ENCODE results near the gene ZNF678.
"Not testable (repeated sequence)": the region's sequence is repeated elsewhere in the genome, so short reads cannot be mapped to it uniquely, and the experiment has no call there.

The ZNF678 gene

DNA sequence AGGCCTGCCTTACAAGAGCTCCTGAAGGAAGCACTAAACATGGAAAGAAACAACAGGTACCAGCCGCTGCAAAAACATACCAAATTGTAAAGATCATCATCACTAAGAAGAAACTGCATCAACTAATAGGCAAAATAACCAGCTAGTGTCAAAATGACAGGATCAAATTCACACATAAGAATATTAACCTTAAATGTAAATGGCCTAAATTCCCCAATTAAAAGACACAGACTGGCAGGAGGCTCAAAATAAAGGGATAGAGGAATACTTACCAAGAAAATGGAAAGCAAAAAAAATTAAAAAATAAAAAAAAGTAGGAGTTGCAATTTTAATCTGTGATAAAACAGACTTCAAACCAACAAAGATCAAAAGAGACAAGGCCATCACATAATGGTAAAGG, 11.5 kb upstream of the ZNF678 start:
- not testable (repeated sequence) for DNase-seq

DNA sequence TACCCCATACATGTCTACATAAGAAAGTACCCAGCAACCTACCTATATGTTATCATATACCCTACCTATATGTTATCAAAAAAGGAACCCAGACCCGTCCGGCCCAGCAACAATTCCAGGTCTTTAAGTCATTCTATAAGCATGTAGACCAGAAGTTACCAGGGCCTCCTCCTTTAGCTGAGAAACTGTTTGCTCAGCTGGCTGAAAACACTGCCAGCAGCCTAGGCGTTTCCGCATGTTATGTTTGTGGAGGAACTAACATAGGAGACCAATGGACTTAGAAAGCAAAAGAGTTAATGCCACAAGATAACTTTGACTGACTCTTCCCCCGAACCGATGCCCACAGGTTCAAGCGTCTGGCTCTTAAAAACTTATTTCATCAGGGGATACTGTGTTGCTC, 7.1 kb upstream of the ZNF678 start:
- DNase-seq = no peak

DNA sequence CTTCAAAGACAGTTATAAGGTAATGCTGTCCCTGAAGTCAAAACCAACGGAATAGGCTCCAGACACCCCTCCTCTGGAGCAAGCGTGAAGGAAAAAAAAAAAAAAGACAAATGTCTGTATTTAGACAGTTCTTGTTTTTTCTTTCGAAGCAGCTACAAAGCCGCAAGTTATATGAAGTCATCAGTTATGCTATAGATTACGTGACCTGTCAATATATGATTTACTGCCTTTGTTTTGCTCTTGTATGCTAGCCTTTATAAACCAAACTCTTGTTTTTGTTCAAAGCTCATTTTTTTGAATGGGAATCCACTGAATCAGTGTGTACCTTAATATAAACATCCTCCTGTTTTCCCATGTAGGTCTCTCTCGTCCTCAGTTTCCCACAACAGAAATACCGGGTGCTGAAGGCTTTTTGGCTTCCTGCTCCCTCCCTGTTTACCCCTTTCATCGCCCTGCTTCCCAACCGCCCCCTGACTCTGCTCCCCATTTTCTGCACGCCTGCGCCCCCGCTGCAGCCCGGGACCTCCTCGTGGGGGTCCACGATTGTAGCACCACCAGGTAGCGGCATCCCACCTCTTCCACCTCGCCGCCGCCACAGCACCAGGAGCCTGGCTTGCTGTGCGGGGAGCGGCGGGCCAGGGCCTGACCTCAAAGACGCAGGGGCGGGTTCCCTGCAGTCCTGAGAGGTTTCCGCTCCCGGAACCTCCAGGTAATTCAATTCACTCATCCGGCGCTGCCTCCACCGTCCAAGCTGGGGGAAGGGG, 5.2 kb upstream of the ZNF678 start:
- no peak for DNase-seq

DNA sequence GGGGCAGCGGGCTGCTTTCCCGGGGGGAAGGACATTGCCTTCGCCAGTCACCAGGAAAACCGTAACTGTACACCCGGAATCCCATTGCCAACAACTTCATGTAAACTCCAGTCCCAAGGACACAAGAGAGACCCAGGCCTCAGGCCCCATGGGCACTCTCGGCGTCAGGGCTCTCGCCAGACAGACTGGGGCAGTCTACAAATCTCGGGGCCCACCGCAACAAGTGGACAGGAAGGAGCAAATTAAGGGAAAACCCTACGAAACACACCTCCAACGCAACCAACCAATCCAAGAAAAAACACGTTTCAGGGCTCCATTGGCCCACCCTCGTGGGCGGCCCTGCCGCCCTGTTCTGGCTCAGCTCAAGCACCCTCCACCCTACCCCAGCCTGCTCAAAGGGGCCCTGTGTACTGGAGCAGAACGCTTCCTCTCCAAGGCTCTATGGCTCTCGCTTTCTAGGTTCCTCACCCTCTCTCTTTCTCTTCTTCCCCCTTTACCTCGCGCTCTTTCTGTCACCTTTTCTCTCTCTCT, 4.6 kb upstream of the ZNF678 start:
- no peak for DNase-seq

DNA sequence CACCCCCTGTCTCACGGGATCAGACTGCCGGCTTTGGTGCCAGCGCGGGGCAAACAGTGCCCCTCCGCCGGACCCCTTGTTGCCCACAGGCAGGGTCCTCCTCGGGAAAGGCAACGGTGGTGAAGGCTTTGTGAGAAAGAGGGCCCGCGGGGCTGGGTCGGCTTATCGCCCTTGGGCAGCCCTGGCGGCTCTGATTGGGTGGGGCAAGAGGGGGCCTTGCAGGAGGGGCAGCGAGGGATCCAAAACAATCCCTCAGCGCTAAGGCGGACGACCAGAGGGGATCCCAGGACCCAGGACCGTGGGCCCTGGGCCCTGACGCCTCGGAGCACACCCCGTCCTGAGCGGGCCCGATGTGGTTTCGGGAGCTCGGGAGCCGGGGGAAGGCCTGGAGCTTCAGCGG, 3.9 kb upstream of the ZNF678 start:
- no peak for DNase-seq

DNA sequence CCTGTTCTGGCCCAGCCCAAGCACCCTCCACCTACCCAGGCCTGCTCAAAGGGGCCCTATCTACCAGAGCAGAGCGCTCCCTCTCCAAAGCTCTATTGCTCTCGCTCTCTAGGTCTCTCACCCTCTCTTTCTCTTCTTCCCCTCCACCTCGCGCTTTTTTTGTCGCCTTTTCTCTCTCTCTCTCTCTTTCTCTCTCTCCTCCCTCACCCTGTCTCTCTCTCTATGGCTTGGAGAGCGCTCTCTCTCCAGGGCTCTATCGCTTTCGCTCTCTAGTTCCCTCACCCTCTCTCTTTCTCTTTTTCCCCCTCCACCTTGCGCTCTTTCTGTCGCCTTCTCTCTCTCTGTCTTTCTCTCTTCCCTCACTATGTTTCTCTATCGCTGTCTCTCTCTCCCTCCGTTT, 3.4 kb upstream of the ZNF678 start:
- DNase-seq = no peak

DNA sequence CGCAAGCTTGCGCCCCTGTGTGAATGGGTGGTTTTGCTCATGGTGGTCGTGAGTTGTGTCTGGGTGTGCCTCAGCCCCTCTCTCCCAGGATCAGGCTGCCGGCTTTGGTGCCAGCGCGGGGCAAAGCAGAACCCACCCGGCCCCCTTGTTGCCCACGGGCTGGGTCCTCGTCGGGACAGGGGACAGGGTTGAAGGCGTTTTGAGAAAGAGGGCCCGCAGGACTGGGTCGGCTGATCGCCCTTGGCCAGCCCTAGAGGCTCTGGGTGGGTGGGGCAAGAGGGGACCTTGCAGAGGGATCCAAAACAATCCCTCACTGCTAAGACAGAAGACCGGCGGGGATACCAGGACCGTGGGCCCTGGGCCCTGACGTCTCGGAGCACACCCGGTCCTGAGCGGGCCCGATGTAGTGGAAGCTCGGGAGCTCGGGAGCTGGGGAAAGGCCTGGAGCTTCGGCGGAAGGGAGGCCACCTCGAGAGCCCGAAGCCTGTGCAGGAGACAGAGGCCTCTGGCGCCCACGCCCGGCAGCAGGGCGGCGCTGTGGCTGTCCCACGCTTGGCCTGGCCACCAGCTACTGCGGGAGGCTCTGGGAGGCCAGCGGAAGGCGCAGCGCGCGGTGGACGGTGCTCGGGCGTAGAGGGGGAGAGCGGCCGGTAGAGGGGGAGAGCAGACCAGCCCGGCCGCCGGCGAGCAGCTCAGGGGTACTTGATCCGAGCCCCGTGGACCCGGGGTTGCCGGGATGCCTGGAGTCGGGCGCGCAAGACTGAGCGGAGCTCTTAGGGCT, 2.8 kb upstream of the ZNF678 start:
- DNase-seq = no peak

DNA sequence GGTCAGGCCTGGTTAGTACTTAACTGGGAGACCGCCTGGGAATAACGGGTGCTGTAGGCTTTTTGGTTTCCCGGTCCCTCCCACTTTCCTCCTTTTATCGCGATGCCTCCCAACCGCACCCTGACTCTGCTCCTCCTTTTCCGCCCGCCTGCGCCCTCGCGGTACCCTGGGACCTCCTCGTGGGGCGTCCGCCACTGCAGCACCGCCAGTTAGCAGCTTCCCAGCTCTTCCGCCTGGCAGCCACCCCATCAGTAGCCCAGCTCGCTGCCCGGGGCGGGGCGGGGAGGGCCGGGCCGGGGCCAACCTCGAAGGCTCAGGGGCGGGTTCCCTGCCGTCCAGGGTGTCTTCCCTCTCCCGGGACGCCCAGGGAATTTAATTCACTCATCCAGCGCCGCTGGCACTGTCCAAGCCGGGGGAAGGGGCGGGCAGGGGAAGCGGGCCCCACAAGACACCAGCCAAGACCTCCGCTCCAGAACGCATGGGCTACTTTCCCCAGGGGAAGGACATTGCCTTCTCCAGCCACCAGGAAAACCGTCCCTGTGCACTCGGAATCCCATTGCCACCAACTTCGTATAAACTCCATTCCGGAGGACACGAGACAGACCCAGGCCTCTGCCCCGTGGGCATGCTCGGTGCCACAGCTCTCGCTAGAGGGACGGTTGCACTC, 2.0 kb upstream of the ZNF678 start:
- DNase-seq = no peak

DNA sequence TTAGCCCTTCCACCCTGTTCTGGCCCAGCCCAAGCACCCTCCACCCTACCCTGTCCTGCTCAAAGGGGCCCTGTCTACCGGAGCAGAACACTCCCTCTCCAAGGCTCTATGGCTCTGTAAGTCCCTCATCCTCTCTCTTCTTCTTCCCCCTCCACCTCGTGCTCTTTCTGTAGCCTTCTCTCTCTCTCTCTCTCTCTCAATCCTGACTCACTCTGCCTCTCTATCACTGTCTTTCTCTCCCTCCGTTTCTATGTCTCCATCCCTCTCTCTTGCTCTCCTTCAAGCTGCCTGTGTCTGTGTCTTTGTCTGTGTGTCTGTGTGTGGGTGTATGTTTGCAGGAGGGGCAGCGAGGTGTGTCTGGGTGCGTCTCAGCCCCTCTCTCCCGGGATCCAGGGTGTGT, 1.3 kb upstream of the ZNF678 start:
- DNase-seq = no peak

DNA sequence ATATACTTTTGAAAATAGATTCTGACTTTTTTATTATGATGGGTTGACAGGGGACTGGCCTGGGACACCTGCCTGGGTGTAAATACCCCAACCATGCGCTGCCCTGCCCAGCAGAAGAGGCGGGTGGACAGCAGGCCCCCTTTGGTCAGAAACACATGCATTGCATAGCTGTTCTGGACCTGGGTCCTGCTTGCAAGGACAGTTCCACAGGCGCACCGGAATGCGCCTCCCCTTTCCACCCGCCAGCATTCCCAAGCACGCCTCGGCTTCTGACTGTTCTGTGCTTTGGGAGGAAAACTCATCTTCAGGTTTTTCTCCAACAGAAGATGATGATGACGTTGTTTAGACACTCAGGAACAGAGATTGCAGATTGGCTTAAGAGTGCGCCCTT, 428 bp upstream of the ZNF678 start:
- DNase-seq = no peak

DNA sequence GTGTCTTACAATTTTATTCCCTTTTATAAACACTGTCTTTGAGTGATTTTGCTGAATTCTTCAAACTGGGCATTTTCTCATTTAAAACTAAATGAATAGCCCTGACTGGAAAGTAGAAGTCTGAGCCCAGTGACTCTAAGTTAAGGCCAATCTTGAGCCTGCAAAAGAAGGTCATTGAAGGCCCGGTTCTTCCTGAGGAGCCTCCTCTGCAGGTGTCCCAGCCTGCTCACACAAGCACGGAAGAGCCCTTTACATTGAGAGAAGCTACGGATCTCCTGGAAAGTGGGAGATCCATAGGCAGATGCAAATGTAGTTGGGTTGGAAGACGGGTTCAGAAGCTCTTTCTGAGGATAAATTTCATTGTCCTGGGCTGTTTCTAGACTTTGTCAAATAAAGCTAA, 3.9 kb downstream of the ZNF678 start:
- DNase-seq = no peak

DNA sequence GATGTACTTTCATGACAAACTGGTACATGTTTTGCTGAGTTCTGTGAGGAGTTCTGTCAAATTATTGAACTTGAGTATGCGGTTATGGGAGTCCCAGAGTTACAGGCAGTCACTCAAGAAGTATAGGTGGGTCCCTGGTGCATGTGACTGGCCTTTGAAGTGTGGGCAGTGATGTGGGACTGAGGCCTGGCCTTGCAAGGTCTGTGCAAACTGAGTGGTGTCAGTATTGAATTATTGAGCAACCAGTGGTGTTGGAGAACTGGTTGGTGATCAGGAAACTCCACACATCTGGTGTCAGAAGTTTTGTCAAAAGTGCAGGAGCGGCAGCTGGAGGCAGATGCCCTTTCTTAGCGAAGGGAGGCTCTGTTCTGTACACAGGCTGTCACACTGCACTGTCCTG, 5.2 kb downstream of the ZNF678 start:
- no peak for DNase-seq

DNA sequence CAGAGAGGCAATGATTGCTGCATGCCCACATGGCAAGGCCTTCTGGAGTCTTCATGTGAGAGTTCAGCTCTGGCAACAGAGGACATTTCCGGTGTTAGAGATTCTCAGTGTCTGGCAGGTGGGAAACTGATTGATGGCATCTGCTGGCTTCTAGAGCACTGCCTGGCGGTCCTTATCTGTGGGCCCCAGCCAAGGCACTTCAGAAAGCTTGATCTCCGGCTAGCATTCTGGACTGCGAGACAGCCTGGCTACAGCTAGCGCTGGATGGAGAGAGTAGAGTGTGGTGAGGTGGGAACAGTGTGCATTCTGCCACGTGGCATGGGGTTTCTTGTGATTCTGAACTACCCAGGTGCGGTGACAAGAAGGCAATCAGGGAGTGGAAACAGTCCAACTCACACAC, 9.4 kb downstream of the ZNF678 start:
- DNase-seq = no peak

DNA sequence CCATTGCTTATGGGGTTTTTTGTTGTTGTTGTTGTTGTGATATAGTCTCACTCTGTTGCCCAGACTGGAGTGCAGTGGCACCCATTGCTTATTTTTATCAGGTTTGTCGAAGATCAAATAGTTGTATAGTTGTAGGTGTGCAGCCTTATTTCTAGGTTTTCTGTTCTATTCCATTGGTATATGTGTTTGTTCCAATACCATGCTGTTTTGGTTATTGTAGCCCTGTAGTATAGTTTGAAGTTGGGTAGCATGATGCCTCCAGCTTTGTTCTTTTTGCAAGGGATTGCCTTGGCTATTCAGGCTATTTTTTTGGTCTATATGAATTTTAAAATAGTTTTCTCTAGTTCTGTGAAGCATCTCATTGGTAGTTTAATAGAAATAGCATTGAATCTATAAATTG, 11.6 kb downstream of the ZNF678 start:
- DNase-seq = no peak

DNA sequence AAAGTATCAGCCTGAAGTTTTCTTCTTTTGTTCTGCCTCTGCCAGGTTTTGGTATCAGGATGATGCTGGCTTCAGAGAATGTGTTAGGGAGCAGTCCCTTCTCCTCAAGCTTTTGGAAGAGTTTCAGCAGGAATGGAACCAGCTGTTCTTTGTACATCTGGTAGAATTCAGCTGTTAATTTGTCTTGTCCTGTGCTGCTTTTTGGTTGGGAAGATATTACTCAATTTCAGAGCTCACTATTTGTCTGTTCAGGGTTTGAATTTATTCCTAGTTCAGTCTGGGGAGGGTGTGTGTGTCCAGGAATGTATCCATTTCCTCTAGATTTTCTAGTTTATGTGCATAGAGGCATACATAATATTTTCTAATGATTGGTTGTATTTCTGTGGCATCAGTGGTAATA, 12.8 kb downstream of the ZNF678 start:
- no peak for DNase-seq

DNA sequence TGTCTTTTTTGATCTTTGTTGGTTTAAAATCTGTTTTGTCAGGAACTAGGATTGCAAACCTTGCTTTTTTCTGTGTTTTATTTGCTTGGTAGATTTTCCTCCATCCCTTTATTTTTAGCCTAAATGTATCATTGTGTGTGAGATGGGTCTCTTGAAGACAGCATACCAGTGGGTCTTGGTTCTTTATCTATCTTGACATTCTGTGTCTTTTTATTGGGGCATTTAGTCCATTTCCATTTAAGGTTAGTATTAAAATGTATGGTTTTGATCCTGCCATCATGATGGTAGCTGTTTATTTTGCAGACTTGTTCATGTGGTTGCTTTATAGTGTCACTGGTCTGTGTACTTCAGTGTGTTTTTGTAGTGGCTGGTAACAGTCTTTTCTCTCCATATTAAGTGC, 14.1 kb downstream of the ZNF678 start:
- DNase-seq = no peak

DNA sequence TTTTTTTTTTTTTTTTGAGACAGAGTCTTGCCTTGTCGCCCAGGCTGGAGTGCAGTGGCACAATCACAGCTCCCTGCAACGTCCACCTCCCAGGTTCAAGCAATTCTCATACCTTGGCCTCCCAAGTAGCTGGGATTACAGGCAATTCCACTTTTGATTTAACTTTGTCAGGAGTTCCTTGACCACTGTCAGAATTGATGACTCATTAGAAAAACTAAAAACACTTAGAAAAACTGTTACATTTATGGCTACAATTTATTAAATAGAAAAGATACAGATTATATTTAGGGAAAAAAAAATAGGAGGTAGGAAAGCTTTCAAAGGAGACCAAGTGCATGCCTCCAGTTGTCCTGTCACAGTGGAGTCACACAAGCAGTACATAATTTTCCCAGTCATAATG, 20.0 kb downstream of the ZNF678 start:
- no peak for DNase-seq

DNA sequence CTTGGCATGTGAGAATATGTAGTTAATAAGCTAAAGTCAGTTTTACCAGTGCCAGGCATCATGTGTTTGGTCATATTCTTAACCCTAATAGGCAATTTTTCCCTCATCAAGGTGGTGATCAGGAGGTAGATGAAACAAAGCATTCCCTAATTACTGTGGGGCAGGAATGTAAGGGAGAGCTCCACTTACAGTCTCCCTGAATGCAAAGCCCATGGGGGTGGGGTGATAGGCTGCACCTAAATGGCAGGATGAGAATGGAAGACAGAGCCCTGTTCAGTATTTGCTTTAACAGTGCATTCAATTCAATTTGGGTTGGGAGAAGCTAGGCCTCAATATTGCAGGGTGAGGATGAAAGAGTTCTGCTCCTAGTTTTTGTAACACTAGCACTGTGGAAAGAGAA, 23.4 kb downstream of the ZNF678 start:
- DNase-seq = no peak

DNA sequence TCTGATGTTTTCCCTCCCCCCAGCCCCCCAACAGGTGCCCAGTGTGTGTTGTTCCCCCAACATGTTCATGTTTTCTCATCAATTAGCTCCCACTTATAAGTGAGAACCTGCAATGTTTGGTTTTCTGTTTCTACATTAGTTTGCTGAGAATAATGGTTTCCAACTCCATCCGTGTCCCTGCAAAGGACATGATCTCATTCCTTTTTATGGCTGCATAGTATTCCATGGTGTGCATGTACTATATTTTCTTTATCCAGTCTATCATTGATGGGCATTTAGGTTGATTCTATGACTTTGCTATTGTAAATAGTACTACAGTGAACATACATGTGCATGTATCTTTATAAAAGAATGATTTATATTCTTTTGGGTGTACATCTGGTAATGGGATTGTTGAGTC, 24.6 kb downstream of the ZNF678 start:
- no peak for DNase-seq

DNA sequence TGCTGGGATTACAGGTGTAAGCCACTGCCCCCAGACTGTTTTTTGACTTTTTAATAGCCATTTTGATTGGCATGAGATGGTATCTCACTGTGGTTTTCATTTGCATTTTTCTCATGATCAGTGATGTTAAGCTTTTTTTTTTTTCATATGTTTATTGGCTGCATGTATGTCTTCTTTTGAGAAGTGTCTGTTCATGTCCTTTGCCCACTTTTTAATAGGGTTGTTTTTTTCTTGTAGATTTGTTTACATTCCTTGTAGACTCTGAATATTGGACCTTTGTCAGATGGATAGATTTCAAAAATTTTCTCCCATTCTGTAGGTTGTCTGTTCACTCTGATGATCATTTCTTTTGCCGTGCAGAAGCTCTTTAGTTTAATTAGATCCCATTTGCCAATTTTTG, 25.4 kb downstream of the ZNF678 start:
- not testable (repeated sequence) for DNase-seq

DNA sequence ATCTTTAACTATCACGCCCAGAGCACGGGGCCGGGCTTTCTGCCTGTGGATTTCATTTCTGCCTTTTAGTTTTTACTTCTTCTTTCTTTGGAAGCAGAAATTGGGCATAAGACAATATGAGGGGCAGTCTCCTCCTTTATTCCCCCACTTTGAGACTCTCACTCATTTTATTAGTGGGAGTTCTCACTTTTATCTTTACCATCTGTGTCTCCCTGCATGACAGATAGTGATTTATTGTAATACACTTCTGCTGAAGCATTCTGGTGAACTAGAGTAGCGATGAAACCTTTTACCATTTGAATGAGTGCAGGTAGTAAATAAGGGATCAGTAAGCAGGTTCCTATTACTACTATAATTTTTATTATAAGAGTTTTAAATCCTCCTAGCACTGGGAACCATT, 26.4 kb downstream of the ZNF678 start:
- DNase-seq = not testable (repeated sequence)

DNA sequence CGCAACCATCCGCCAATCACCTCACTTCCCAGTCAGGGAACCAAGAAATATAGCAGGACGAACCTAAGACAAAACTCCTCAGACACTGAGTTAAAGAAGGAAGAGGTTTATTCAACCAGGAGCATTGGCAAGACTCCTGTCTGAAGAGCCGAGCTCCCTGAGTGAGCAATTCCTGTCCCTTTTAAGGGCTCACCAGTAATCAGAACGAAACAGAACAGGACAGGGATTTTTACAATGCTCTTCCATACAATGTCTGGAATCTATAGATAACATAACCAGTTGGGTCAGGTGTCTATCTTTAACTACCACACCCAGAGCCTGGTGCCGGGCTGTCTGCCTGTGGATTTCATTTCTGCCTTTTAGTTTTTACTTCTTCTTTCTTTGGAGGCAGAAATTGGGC, 32.9 kb downstream of the ZNF678 start:
- not testable (repeated sequence) for DNase-seq

DNA sequence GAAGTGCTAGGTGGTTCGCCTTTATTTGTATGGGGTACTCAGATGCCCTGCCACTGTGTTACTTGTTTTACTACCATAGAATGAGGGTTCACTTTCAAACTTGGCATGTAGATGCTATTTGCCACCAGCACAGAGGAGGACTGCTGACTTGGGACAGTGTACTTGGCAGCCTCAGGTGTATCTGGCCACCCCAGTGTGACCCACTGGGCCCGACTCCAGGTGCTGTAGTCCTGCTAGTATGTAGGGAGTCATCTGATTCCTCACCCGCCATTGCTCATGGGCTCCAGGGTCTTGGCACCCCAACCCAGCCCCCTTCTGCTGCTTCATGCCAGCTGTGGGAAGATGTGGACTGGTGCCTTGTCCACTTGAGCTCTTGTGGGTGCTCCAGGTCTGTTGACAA, 40.0 kb downstream of the ZNF678 start:
- no peak for DNase-seq

DNA sequence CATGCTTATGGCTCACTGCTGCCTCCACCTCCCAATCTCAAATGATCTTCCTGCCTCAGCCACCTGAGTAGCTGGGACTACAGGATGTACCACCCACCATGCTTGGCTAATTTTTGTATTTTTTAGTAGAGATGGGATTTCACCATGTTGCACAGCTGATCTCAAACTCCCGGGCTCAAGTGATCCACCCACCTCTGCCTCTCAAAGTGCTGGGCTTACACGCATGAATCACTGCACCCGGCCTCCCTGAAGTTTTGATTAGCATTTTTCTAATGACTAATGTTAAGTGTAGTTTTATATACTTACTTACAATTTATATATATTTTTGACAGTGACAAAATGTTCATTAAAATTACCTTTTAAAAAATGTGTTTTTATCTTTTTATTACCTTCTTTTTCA, 41.1 kb downstream of the ZNF678 start:
- no peak for DNase-seq

Measured in C1 segment of cervical spinal cord (tissue), 14 donors.